Islet precursor cell (in vitro differentiated cells): ENCODE data around the gene KCNK10.

Source experiments
- DNase-seq: peaks from one replicate; pipeline ENCODE4 v3.0.0-alpha.2; 2018

The KCNK10 gene

GRCh38 chr14:88210426-88210825 lies 112.6 kb downstream of the KCNK10 start:
- DNase-seq: no peak

- DNase-seq: no peak
Observed at GRCh38 chr14:88209273-88209672, 113.8 kb downstream of the KCNK10 start.

- DNase-seq: no peak
Observed at GRCh38 chr14:88208858-88209257, 114.2 kb downstream of the KCNK10 start.

- DNase-seq: no peak
Observed at GRCh38 chr14:88204221-88204620, 118.8 kb downstream of the KCNK10 start.

- no peak for DNase-seq
Observed at GRCh38 chr14:88203291-88203690, 119.8 kb downstream of the KCNK10 start.

DNA sequence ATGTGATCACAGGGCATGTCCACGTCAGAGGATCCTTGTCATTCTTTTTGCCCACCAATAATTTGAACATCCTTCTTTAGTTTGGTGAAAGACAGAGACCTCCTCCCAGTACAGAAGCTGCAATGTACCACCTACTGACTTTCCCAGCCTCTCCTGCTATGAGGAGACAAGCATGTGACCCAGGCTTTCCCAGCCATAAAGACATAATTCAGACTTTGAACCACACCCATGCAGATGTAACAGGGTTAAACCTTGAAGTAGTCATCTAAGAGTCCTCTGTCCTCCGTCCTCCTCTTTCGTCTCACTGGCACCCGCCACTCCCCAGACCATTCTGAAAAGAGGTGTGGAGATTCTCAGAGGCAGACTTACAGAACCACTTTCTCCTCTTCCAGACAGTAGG lies 120.8 kb downstream of the KCNK10 start:
- DNase-seq: no peak

DNA sequence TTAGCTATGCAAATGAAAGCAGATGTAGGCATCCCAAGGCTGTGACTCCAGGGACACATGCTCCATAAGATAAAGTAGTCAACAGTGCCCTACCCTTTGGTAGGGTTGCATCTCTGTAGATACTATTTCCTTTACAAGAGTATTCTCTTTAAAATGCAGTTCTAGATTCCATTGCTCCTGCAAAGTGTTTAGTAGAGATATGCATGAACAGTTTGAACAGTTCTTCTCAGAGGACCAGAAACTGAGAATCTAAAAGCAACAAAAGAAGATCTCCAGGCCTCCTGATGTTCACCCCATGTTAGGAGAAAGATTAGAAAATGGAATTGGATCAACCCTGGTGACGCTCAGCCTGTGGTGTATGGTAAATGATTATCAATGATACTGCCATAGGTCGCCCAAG lies 121.2 kb downstream of the KCNK10 start:
- no peak for DNase-seq

DNA sequence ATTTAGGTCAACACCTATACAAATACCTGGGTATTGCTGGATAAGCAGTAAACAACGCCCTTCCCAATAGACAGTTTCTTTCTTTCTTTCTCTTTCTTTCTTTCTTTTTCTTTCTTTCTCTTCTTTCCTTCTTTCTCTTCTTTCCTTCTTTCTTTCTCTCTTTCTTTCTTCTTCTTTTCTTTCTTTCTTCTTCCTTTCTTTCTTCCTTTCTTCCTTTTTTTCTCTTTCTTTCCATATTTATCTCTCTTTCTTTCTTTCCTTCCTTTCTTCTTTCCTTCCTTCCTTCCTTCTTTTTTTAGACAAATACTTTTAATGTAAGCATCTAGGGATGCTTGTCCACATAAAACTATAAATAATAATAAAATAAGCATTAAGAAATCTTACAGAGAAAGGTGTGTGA lies 123.2 kb downstream of the KCNK10 start:
- DNase-seq: no peak

GRCh38 chr14:88198446-88198845 lies 124.6 kb downstream of the KCNK10 start:
- no peak for DNase-seq

GRCh38 chr14:88196925-88197324 lies 126.1 kb downstream of the KCNK10 start:
- DNase-seq: no peak

DNA sequence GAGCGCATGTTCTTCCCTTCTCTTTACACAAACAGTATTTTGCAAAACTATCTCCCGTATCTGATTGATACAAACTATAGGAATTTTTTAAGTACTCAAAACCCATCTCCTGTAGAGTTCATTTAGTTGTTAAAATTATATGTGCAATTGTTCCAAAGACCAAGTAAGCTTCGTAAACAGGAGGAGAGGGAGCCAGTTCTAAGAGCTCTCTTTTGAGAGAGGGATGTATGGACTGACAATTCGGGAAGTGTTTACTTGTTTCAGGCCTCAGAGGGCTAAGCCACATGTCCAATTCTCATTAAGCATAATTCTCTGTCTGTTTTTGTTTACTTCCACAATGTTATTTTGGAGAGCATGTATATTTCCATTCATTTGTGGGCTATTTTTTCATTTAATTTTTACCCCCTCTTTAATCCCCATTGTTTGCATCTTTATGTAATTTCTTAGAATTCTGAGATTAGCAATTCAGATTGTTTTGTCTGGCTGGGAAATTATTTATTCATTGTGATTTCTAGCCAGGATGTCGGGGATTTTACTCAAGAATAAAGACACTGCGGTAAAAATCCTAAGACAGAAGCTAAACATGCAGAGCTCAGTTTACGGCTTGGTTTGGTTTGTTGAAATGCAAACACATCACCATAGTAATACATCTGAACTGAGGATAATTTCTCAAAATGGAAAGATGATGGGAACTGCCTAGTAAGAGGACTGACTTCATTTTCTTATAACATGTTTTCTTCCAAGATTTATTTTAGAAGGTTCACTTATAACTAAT lies 126.8 kb downstream of the KCNK10 start:
- DNase-seq: no peak

GRCh38 chr14:88195676-88196075 lies 127.4 kb downstream of the KCNK10 start:
- DNase-seq: no peak

- no peak for DNase-seq
Observed at GRCh38 chr14:88194531-88194930, 128.5 kb downstream of the KCNK10 start.

GRCh38 chr14:88191605-88192004 lies 131.5 kb downstream of the KCNK10 start:
- DNase-seq: no peak

- peak; percentile 90 for DNase-seq
Observed at GRCh38 chr14:88189417-88190191, 133.5 kb downstream of the KCNK10 start.

- DNase-seq: no peak
Observed at GRCh38 chr14:88188745-88189416, 134.2 kb downstream of the KCNK10 start.

- DNase-seq: no peak
Observed at GRCh38 chr14:88185843-88186242, 137.2 kb downstream of the KCNK10 start.

- DNase-seq: no peak
Observed at GRCh38 chr14:88184956-88185355, 138.1 kb downstream of the KCNK10 start.

DNA sequence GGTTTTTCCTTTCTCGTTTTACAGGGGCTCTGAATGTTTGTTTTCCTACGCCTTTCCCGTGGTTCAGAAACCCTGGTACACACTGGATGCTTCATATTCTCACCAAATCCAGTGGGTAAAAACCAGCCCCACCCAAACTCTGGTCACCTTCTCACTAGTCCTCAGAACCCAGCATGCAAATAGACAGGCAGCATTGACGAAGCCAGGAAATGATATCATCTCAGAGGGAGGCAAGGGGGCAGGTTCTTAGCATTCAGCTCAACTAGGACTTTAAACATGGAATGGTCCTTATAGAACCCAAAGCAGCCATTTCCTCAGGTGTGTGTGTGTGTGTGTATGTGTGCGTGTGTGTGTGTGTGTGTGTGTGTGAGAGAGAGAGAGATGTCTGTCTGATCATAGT lies 142.0 kb downstream of the KCNK10 start:
- DNase-seq: no peak

GRCh38 chr14:88179716-88180115 lies 143.4 kb downstream of the KCNK10 start:
- no peak for DNase-seq

DNA sequence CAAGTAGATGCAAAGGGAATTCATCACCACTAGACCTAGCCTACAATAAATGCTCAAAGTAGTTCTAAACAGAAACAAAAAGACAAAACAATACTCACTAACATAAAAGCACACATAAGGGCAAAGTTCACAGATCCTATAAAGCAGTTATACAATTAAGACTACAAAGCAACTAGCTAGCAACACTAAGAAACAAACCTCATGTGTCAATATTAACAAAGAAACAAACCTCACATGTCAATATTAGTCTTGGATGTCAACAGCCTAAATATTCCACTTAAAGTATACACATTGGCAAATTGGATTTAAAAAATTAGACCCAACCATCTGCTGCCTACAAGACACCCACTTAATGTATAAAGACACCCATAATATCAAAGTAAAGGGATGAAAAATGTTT lies 152.7 kb downstream of the KCNK10 start:
- DNase-seq: no peak

DNA sequence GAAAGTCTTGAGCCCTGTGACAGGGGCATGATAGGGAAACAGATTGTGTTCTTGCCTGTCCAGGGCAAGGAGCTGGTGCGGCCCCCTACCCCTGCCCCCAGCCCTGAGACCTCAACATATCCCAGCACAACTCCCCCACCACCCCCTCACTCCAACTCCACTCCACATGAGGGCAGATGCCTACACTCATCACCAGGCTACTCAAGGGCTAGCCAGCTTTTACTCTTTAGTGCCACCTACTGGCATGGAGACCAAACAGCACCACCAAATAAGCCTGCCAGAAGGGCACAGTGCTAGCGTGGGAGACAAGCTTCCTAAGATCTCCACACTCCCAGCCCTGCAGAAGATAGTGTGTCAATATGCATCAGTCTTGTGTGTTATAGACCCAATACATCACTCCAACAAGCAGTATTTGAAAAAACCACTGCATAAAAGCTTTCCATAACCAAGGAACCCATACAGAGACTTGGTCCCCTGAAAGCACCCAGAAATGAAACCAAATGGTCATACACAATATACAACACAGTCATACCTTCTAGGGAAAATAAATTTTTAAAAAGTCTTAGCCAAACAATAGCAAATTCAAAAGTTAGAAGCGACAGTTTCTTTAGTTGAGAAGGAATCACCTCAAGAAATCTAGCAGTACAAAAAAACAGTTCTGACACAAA lies 154.4 kb downstream of the KCNK10 start:
- peak; percentile 71 for DNase-seq

DNA sequence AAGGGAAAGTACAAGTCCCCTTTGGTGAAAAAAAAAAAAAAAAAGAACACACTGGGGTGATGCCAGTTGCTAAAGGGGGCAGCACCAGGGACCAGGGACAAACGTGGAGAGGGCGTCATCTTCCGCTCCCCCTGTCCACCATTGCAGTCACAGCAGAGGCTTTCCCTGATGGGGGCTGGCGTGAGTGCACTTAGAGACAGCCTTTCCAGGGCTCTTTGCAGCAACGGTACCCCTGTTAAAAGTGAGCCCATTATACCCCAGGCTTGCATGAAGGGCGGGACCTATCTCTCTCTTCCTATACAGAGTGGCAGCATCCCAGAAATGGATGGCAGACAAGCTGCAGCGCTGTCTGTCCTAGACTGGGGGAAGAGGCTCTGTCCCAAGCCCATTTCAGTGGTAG lies 155.0 kb downstream of the KCNK10 start:
- no peak for DNase-seq
